H9 (cell line): ENCODE measurements around the gene IQCM. TPM values are rescaled to one million over a fixed set of nuclear protein-coding genes. Genes with fewer than 3 reads are reported as not detected.
A peak's percentile ranks its signal among the peaks of the same experiment; 100 is the strongest.

Experiments
- DNase-seq: peaks from one replicate; pipeline ENCODE4 v3.0.0-alpha.2; 2017
- H2AFZ ChIP-seq: one replicate; pipeline ENCODE4 v1.6.1; 2013; ENCODE audit warnings: mild to moderate bottlenecking, low read length, control low read depth, moderate library complexity
- H2AK5ac ChIP-seq: 2 replicates; pipeline ENCODE4 v1.6.1; 2013; ENCODE audit warnings: low read length, control low read depth, mixed read lengths; ENCODE audit not compliant: insufficient read length
- H2BK120ac ChIP-seq: one replicate; pipeline ENCODE4 v1.6.1; 2013; ENCODE audit warnings: low read depth, mild to moderate bottlenecking, low read length, control low read depth, inconsistent platforms; ENCODE audit not compliant: poor library complexity, severe bottlenecking
- H2BK12ac ChIP-seq: 2 replicates; pipeline ENCODE4 v1.6.1; 2013; ENCODE audit warnings: low read length, control low read depth, mixed read lengths, low read depth; ENCODE audit not compliant: insufficient read length
- H2BK15ac ChIP-seq: 2 replicates; pipeline ENCODE4 v1.6.1; 2013; ENCODE audit warnings: low read depth, low read length, control low read depth
- H2BK20ac ChIP-seq: one replicate; pipeline ENCODE4 v1.6.1; 2013; ENCODE audit warnings: low read depth, mild to moderate bottlenecking, low read length, control low read depth, inconsistent platforms; ENCODE audit not compliant: poor library complexity, severe bottlenecking
- H2BK5ac ChIP-seq: 2 replicates; pipeline ENCODE4 v1.6.1; 2013; ENCODE audit warnings: low read length, control low read depth, mixed read lengths; ENCODE audit not compliant: insufficient read length
- H3K14ac ChIP-seq: 2 replicates; pipeline ENCODE4 v1.6.1; 2013; ENCODE audit warnings: low read length, control low read depth; ENCODE audit not compliant: insufficient read depth
- H3K18ac ChIP-seq: 2 replicates; pipeline ENCODE4 v1.6.1; 2013; ENCODE audit warnings: low read depth, mild to moderate bottlenecking, mixed read lengths, low read length, control low read depth; ENCODE audit not compliant: insufficient read length
- H3K23ac ChIP-seq: 2 replicates; pipeline ENCODE4 v1.6.1; 2013; ENCODE audit warnings: low read length, control low read depth, mixed read lengths, low read depth; ENCODE audit not compliant: insufficient read length
- H3K23me2 ChIP-seq: 2 replicates; pipeline ENCODE4 v1.6.1; 2013; ENCODE audit warnings: low read depth, mild to moderate bottlenecking, mixed read lengths, low read length, control low read depth; ENCODE audit not compliant: insufficient read length, poor library complexity, severe bottlenecking
- H3K27ac ChIP-seq: 2 replicates; pipeline ENCODE4 v1.5.1; 2013; ENCODE audit warnings: low read length, control low read depth, mixed read lengths, low read depth; ENCODE audit not compliant: insufficient read length
- H3K27me3 ChIP-seq: 2 replicates; pipeline ENCODE4 v1.6.1; 2013; ENCODE audit warnings: low read length, control low read depth, inconsistent platforms; ENCODE audit not compliant: insufficient read depth
- H3K4ac ChIP-seq: 2 replicates; pipeline ENCODE4 v1.6.1; 2013; ENCODE audit warnings: low read depth, mild to moderate bottlenecking, control low read depth, inconsistent platforms, low read length, moderate library complexity
- H3K4me1 ChIP-seq: 2 replicates; pipeline ENCODE4 v1.6.1; 2013; ENCODE audit warnings: low read length, control low read depth, inconsistent platforms; ENCODE audit not compliant: insufficient read depth
- H3K4me2 ChIP-seq: 2 replicates; pipeline ENCODE4 v1.6.1; 2013; ENCODE audit warnings: low read length, control low read depth, mixed read lengths; ENCODE audit not compliant: insufficient read length, insufficient read depth
- H3K56ac ChIP-seq: 2 replicates; pipeline ENCODE4 v1.6.1; 2013; ENCODE audit warnings: low read depth, mild to moderate bottlenecking, mixed read lengths, low read length, control low read depth; ENCODE audit not compliant: insufficient read length
- H3K79me1 ChIP-seq: 2 replicates; pipeline ENCODE4 v1.6.1; 2013; ENCODE audit warnings: low read depth, mild to moderate bottlenecking, moderate library complexity, low read length, control low read depth, inconsistent platforms; ENCODE audit not compliant: insufficient read depth, poor library complexity, severe bottlenecking
- H3K79me2 ChIP-seq: 2 replicates; pipeline ENCODE4 v1.6.1; 2013; ENCODE audit warnings: low read length, control low read depth, inconsistent platforms; ENCODE audit not compliant: insufficient read depth
- H3K9ac ChIP-seq: 2 replicates; pipeline ENCODE4 v1.6.1; 2013; ENCODE audit warnings: low read length, control low read depth, mixed read lengths; ENCODE audit not compliant: insufficient read length; ENCODE audit errors: extremely low read depth
- H3K9me3 ChIP-seq: one replicate; pipeline ENCODE4 v1.6.1; 2013; ENCODE audit warnings: low read depth, low read length, inconsistent platforms; ENCODE audit not compliant: control insufficient read depth
- H3T11ph ChIP-seq: one replicate; pipeline ENCODE4 v1.6.1; 2013; ENCODE audit warnings: mild to moderate bottlenecking, low read length, control low read depth, inconsistent platforms
- H4K20me1 ChIP-seq: one replicate; pipeline ENCODE4 v1.6.1; 2013; ENCODE audit not compliant: control insufficient read depth, insufficient read length, insufficient read depth
- H4K5ac ChIP-seq: 2 replicates; pipeline ENCODE4 v1.6.1; 2013; ENCODE audit warnings: low read depth, mild to moderate bottlenecking, mixed read lengths, low read length, control low read depth; ENCODE audit not compliant: insufficient read length
- H4K8ac ChIP-seq: replicated peaks from 2 replicates; pipeline ENCODE4 v1.6.1; 2013; ENCODE audit warnings: low read length, control low read depth, mixed read lengths, low read depth; ENCODE audit not compliant: insufficient read length
- H4K91ac ChIP-seq: 2 replicates; pipeline ENCODE4 v1.6.1; 2013; ENCODE audit warnings: low read depth, mild to moderate bottlenecking, moderate library complexity, mixed read lengths, low read length, control low read depth; ENCODE audit not compliant: insufficient read length
- H3K27ac Mint-ChIP-seq, 3 experiments: 2 replicates in 2 of 3; 3 replicates in 1 of 3; pipeline ENCODE4 v1.8.0; 2020 to 2021; ENCODE audit warnings: mixed read lengths in 3 of 3, mild to moderate bottlenecking in 1 of 3, moderate library complexity in 1 of 3
- H3K27me3 Mint-ChIP-seq: 2 replicates; pipeline ENCODE4 v1.8.0; 2021; ENCODE audit warnings: low read depth, mild to moderate bottlenecking, moderate library complexity, mixed read lengths
- H3K36me3 Mint-ChIP-seq, 3 experiments: 2 replicates in 2 of 3; 3 replicates in 1 of 3; pipeline ENCODE4 v1.8.0; 2020 to 2021; ENCODE audit warnings: low read depth in 3 of 3, mixed read lengths in 3 of 3; ENCODE audit not compliant: insufficient read depth in 1 of 3
- H3K4me1 Mint-ChIP-seq, 2 experiments: 2 replicates each; pipeline ENCODE4 v1.8.0; 2020; ENCODE audit warnings: mixed read lengths in 2 of 2
- H3K4me3 Mint-ChIP-seq, 2 experiments: 2 replicates in 1 of 2; 3 replicates in 1 of 2; pipeline ENCODE4 v1.8.0; 2020 to 2021; ENCODE audit warnings: mild to moderate bottlenecking in 2 of 2, mixed read lengths in 2 of 2, moderate library complexity in 1 of 2
- H3K9me3 Mint-ChIP-seq, 2 experiments: 2 replicates in 1 of 2; 3 replicates in 1 of 2; pipeline ENCODE4 v1.8.0; 2020; ENCODE audit warnings: mild to moderate bottlenecking in 2 of 2, mixed read lengths in 2 of 2, moderate library complexity in 1 of 2
- WGBS: extraction: QIAGEN DNeasy Blood & Tissue Kit; methylation state at CpG from one replicate; pipeline ENCODE4 v1.1.7; 2013; ENCODE audit warnings: missing lambda C conversion rate, low lambda C conversion rate, mixed read lengths; ENCODE audit not compliant: insufficient read length; ENCODE audit errors: extremely low coverage; 5-methylcytosine and 5-hydroxymethylcytosine counted together
- total RNA-seq: library from RNA; stranded (reverse); gene quantifications from 2 replicates; pipeline ENCODE4 v1.2.1, GENCODE V29; 2021
- TF ChIP-seq, protein P1 (sequence below): fragments of 200-600 bp; sonication (generic); conservative IDR thresholded peaks from 3 replicates; pipeline ENCODE4 v1.8.0; 2021; ENCODE audit warnings: antibody characterized with exemption, mild to moderate bottlenecking

The IQCM gene
- total RNA-seq, 1 experiment from 2014 or later, result 0.15 TPM

DNA sequence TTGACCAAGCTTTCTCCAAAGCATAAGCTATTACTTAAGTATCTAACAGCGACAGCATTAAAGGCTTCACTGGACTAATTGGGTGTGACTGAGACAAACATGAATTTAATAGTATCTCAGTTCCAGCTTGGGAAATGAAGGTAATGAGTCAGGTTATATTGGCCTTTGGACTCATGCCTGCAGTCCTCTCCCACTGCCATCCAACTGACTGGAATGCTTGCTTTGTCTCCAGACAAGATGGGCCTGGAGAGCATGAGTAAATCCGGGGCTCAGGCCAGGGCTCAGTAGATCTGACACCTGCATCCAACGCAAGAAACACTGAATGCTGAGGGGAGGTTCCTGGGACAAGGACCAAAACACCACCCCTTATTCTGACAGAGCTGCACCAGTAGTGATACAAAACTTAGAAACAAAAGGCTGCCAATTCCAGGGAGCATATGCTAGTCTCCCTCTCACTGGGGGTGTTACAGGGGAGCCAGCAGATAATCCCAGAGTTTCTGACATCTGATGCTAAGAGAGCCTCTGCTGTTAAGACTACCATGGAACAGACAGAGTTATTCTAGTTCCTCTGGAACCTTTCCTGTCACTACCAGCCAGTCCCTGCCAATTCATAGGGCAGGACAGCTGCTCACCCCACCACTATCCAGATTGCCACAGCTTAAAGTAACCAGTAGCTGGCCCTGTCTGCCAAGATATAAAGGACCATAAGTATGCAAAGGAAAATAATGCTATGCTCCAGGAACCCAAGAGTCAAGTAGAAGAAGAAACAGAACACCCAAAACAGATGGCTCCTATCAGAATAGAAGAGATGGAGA lies 293.8 kb downstream of the IQCM start:
- no peak overlapping the region for H3K9ac ChIP-seq
- Mint-ChIP-seq H3K4me1 (peaks cover 5 to 8% of the 10 kb centered on the region in 2 experiments), H3K9me3 (peaks cover 0 to 2% of the 10 kb centered on the region in 2 experiments; a peak in 2 of 5 replicates), H3K27me3 (no peaks in the 10 kb centered on the region), H3K36me3 (no peaks in the 10 kb centered on the region), H3K27ac (no peak overlapping the region), H3K4me3 (no peak overlapping the region)
- H2AFZ ChIP-seq, result no peak overlapping the region
- no CpG with 5 or more reads among the region's 3 CpGs for WGBS
- no peak overlapping the region for H4K91ac ChIP-seq
- H4K20me1 ChIP-seq, result no peaks in the 10 kb centered on the region
- peak overlapping the region; percentile 20; the same call in 1 of the 2 replicates for H3K14ac ChIP-seq
- H3K27me3 ChIP-seq, result no peaks in the 10 kb centered on the region
- H2AK5ac ChIP-seq, result no peak overlapping the region
- H3T11ph ChIP-seq, result no peak overlapping the region
- H3K79me2 ChIP-seq, result no peaks in the 10 kb centered on the region
- H4K5ac ChIP-seq, result no peak overlapping the region
- H3K9me3 ChIP-seq, result no peaks in the 10 kb centered on the region
- no peak for DNase-seq
- no peak overlapping the region for H3K23ac ChIP-seq
- no peak overlapping the region for H3K4me2 ChIP-seq
- no peak overlapping the region for H2BK120ac ChIP-seq
- H3K23me2 ChIP-seq, result no peaks in the 10 kb centered on the region
- no peak overlapping the region for H2BK5ac ChIP-seq
- TF ChIP-seq, protein P1, sequence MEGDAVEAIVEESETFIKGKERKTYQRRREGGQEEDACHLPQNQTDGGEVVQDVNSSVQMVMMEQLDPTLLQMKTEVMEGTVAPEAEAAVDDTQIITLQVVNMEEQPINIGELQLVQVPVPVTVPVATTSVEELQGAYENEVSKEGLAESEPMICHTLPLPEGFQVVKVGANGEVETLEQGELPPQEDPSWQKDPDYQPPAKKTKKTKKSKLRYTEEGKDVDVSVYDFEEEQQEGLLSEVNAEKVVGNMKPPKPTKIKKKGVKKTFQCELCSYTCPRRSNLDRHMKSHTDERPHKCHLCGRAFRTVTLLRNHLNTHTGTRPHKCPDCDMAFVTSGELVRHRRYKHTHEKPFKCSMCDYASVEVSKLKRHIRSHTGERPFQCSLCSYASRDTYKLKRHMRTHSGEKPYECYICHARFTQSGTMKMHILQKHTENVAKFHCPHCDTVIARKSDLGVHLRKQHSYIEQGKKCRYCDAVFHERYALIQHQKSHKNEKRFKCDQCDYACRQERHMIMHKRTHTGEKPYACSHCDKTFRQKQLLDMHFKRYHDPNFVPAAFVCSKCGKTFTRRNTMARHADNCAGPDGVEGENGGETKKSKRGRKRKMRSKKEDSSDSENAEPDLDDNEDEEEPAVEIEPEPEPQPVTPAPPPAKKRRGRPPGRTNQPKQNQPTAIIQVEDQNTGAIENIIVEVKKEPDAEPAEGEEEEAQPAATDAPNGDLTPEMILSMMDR, result no peak
- no peak overlapping the region for H3K27ac ChIP-seq
- peaks cover 3% of the 10 kb centered on the region; the same call in 1 of the 2 replicates for H3K4me1 ChIP-seq
- no peak overlapping the region for H3K56ac ChIP-seq
- no peak overlapping the region for H2BK15ac ChIP-seq
- no peak overlapping the region for H3K18ac ChIP-seq
- H4K8ac ChIP-seq, result no peak overlapping the region
- H3K4ac ChIP-seq, result no peak overlapping the region
- no peak overlapping the region for H2BK20ac ChIP-seq
- H3K79me1 ChIP-seq, result no peaks in the 10 kb centered on the region
- H2BK12ac ChIP-seq, result no peak overlapping the region
